ENCODE results near the gene TMEM41A.

TMEM41A gene

GRCh38 chr3:185498503-185499396 lies at the start of gene TMEM41A:
TMEM41A (minus strand) TSS chr3:185499035; CDS start chr3:185498961, 74 bp downstream.
- peak within 1 kb of the TSS; percentile 97 for H3K4me3 ChIP-seq (ENCODE audit: low read depth, low read length)
- TF ChIP-seq CTCF (conservative IDR thresholded peaks at IDR 0.05; ENCODE audit: low read depth, low read length): no peak
- peak; percentile 94 for DNase-seq (ENCODE audit: low read depth)

DNA sequence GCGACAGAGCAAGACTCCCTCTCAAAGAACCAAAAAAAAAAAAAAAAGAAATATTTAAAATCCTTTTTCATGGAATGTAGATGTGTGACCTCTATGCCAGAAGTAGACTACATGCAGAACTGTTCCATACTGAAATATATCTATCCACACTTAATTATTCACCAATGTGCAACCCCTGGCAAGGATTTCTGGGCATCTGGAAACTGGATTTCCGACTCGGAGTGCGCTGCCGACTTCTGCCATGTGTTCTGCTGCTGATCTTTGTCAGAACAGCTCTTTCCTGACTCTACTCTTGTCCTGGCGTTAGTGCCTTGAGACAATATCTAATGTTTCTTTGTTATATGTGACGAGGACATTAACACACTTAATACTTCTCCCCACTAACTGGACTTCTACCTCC lies 41.9 kb upstream of the TMEM41A start:
- no peak overlapping the region for H3K4me3 ChIP-seq (ENCODE audit: low read depth, low read length)
- no peak for TF ChIP-seq CTCF (conservative IDR thresholded peaks at IDR 0.05; ENCODE audit: low read depth, low read length)
- no peak for DNase-seq (ENCODE audit: low read depth)

DNA sequence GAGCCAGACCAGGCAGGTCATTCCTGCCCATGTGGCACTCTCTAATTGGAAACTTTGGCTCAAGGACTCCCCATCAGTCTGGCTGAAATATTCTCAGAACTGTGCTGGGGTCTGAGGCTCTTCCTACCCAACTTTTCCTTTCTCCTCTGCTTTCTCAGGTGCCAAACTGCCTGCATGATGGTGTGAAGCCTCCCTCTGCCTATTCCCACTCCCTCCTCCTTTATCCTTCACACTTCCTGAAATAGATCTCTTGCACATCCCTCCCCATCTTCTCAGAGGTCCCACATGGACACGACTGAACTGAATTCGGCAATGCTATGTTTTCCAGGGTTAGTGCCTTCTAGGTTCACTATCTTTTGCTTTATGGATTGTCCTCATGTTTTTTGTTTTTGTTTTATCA lies 41.1 kb upstream of the TMEM41A start:
- TF ChIP-seq CTCF (conservative IDR thresholded peaks at IDR 0.05; ENCODE audit: low read depth, low read length): no peak
- DNase-seq (ENCODE audit: low read depth): no peak
- no peak overlapping the region for H3K4me3 ChIP-seq (ENCODE audit: low read depth, low read length)

DNA sequence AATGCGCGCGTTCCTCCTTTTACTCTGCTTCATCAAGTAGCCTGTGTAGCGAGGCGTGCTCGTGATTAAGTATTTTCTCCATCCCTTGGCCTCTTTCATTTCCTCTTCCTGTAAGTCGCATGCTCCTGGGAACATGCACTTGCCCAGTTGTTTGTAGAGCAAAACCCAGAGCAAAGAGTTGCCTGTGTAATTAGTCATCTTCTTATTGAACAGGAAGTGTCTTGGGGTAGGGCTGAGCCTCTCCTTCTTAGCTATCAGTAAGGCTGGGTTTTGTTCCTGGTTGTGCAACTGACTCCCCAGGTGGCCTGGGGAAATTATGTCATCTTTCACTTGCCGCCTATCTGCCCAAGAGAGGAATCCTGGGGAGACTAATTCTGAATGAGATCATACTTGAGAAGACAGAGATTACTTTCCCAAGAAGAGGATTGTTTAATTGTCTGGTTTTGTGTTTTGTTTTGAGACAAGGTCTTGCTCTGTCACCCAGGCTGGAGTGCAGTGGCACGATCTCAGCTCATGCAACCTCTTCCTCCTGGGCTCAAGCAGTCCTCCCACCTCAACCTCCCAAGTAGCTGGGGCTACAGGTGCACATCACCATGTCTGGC lies 38.6 kb upstream of the TMEM41A start:
- H3K4me3 ChIP-seq (ENCODE audit: low read depth, low read length): no peak overlapping the region
- no peak for TF ChIP-seq CTCF (conservative IDR thresholded peaks at IDR 0.05; ENCODE audit: low read depth, low read length)
- DNase-seq (ENCODE audit: low read depth): peak; percentile 98

DNA sequence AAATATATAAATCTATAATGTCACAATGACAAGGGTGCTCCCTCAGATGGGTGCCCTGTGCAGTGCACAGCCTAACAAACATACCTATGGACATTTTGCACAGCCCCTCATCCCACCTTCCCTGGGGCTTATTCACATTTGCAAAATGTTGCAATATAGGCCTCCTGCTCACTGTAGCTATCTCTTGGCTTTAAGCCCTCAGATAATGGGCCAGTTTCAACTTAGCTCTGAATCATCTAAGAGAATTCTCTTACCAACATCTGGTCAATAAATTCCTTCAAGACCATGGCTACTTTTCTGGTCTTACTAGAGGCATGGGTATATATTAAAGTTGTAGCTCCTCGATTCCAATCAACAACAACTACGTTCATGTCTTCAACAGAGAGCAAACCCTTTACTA lies 35.7 kb upstream of the TMEM41A start:
- no peak for TF ChIP-seq CTCF (conservative IDR thresholded peaks at IDR 0.05; ENCODE audit: low read depth, low read length)
- no peak overlapping the region for H3K4me3 ChIP-seq (ENCODE audit: low read depth, low read length)
- peak; percentile 34 for DNase-seq (ENCODE audit: low read depth)

DNA sequence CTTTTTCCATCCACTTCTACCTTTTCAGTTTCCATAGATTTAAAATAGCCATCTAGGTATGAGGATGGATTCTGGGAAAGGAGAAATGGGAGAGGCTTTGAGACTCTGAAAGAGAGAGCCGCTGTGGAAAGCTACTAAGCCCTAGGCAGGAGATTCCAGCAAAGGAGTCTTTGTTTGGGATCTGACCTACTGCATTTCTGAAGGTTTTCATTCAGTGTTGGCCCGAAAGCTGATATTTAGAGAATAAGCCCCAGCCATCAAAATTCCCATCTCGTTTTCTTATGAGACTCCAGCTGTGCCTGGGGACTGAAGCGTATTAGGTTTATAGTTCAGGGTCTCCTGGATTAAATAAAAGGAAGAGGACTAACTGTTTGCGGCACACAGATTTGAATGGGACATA lies 34.1 kb upstream of the TMEM41A start:
- DNase-seq (ENCODE audit: low read depth): no peak
- no peak overlapping the region for H3K4me3 ChIP-seq (ENCODE audit: low read depth, low read length)
- no peak for TF ChIP-seq CTCF (conservative IDR thresholded peaks at IDR 0.05; ENCODE audit: low read depth, low read length)
